Measurements from ENCODE around the gene NRDC. TPM values are rescaled to one million over a fixed set of nuclear protein-coding genes. Genes with fewer than 3 reads are reported as not detected.
"Not testable (repeated sequence)": the region's sequence is repeated elsewhere in the genome, so short reads cannot be mapped to it uniquely, and the experiment has no call there.

NRDC gene
- total and polyA plus RNA-seq, 2 donors, result 56.2 to 151 TPM

- no peak for DNase-seq (ENCODE audit: low read depth in 6 of 9, low spot score in 9 of 9)
- Histone ChIP-seq H3K4me3 (ENCODE audit: low read length in 2 of 2) (no peak overlapping the region), H3K4me1 (ENCODE audit: control insufficient read depth in 2 of 2, insufficient read depth in 2 of 2, low read length in 2 of 2) (no peaks in the 10 kb centered on the region), H3K27ac (ENCODE audit: low read depth in 1 of 2, low read length in 1 of 2) (no peak overlapping the region), H3K27me3 (ENCODE audit: control insufficient read depth in 2 of 2, insufficient read depth in 1 of 2, low read length in 1 of 2) (peaks cover under 1 to 2% of the 10 kb centered on the region in 2 donors), H3K9me3 (ENCODE audit: control insufficient read depth in 2 of 2, insufficient read depth in 1 of 2, low read length in 1 of 2) (no peaks in the 10 kb centered on the region), H3K36me3 (ENCODE audit: control insufficient read depth in 2 of 2, insufficient read depth in 2 of 2, low read length in 1 of 2) (no peaks in the 10 kb centered on the region)
- 96% methylated on average over 4 of the region's 4 CpGs for WGBS
Measured at GRCh38 chr1:51901151-51901550, 22.6 kb upstream of the NRDC start.

GRCh38 chr1:51899022-51899421 lies 20.5 kb upstream of the NRDC start:
- no peaks in the 10 kb centered on the region for H3K9me3 ChIP-seq (ENCODE audit: control insufficient read depth in 2 of 2, insufficient read depth in 1 of 2, low read length in 1 of 2)
- no peak overlapping the region for H3K27ac ChIP-seq (ENCODE audit: low read depth in 1 of 2, low read length in 1 of 2)
- no peak for DNase-seq (ENCODE audit: low read depth in 6 of 9, low spot score in 9 of 9)
- H3K27me3 ChIP-seq (ENCODE audit: control insufficient read depth in 2 of 2, insufficient read depth in 1 of 2, low read length in 1 of 2), result peaks cover 2 to 4% of the 10 kb centered on the region in 2 donors
- whole genome bisulfite sequencing, result 93% methylated on average over 10 of the region's 10 CpGs
- no peak overlapping the region for H3K4me3 ChIP-seq (ENCODE audit: low read length in 2 of 2)
- H3K4me1 ChIP-seq (ENCODE audit: control insufficient read depth in 2 of 2, insufficient read depth in 2 of 2, low read length in 2 of 2), result no peaks in the 10 kb centered on the region
- no peaks in the 10 kb centered on the region for H3K36me3 ChIP-seq (ENCODE audit: control insufficient read depth in 2 of 2, insufficient read depth in 2 of 2, low read length in 1 of 2)

GRCh38 chr1:51898090-51898734 lies 19.7 kb upstream of the NRDC start:
- WGBS, result 83% methylated on average over 6 of the region's 6 CpGs
- Histone ChIP-seq H3K9me3 (ENCODE audit: control insufficient read depth in 2 of 2, insufficient read depth in 1 of 2, low read length in 1 of 2) (no peaks in the 10 kb centered on the region), H3K4me3 (ENCODE audit: low read length in 2 of 2) (no peak overlapping the region), H3K4me1 (ENCODE audit: control insufficient read depth in 2 of 2, insufficient read depth in 2 of 2, low read length in 2 of 2) (no peaks in the 10 kb centered on the region), H3K27me3 (ENCODE audit: control insufficient read depth in 2 of 2, insufficient read depth in 1 of 2, low read length in 1 of 2) (peaks cover 2 to 4% of the 10 kb centered on the region in 2 donors), H3K36me3 (ENCODE audit: control insufficient read depth in 2 of 2, insufficient read depth in 2 of 2, low read length in 1 of 2) (no peaks in the 10 kb centered on the region), H3K27ac (ENCODE audit: low read depth in 1 of 2, low read length in 1 of 2) (no peak overlapping the region)
- no peak for DNase-seq (ENCODE audit: low read depth in 6 of 9, low spot score in 9 of 9)

GRCh38 chr1:51897699-51898031 lies 19.1 kb upstream of the NRDC start:
- DNase-seq (ENCODE audit: low read depth in 6 of 9, low spot score in 9 of 9), result no peak
- H3K27me3 ChIP-seq (ENCODE audit: control insufficient read depth in 2 of 2, insufficient read depth in 1 of 2, low read length in 1 of 2), result peaks cover 2 to 4% of the 10 kb centered on the region in 2 donors
- H3K4me1 ChIP-seq (ENCODE audit: control insufficient read depth in 2 of 2, insufficient read depth in 2 of 2, low read length in 2 of 2), result no peaks in the 10 kb centered on the region
- no peak overlapping the region for H3K27ac ChIP-seq (ENCODE audit: low read depth in 1 of 2, low read length in 1 of 2)
- no peaks in the 10 kb centered on the region for H3K36me3 ChIP-seq (ENCODE audit: control insufficient read depth in 2 of 2, insufficient read depth in 2 of 2, low read length in 1 of 2)
- no peaks in the 10 kb centered on the region for H3K9me3 ChIP-seq (ENCODE audit: control insufficient read depth in 2 of 2, insufficient read depth in 1 of 2, low read length in 1 of 2)
- H3K4me3 ChIP-seq (ENCODE audit: low read length in 2 of 2), result no peak overlapping the region

- not testable (repeated sequence) for H3K27me3 ChIP-seq (ENCODE audit: control insufficient read depth in 2 of 2, insufficient read depth in 1 of 2, low read length in 1 of 2); H3K4me1 ChIP-seq (ENCODE audit: control insufficient read depth in 2 of 2, insufficient read depth in 2 of 2, low read length in 2 of 2)
- 81% methylated on average over 2 of the region's 2 CpGs for WGBS
Measured at GRCh38 chr1:51894748-51895147, 16.2 kb upstream of the NRDC start.

GRCh38 chr1:51878308-51878615 lies 265 bp downstream of the NRDC start:
- peaks cover under 1 to 2% of the 10 kb centered on the region in 2 donors for H3K27me3 ChIP-seq (ENCODE audit: control insufficient read depth in 2 of 2, insufficient read depth in 1 of 2, low read length in 1 of 2)
- H3K4me3 ChIP-seq (ENCODE audit: low read length in 2 of 2), result peak overlapping the region; percentile 70 to 74
- peaks cover 0 to 4% of the 10 kb centered on the region in 2 donors for H3K36me3 ChIP-seq (ENCODE audit: control insufficient read depth in 2 of 2, insufficient read depth in 2 of 2, low read length in 1 of 2)
- under 1% methylated on average over 17 of the region's 17 CpGs for WGBS
- H3K4me1 ChIP-seq (ENCODE audit: control insufficient read depth in 2 of 2, insufficient read depth in 2 of 2, low read length in 2 of 2), result peaks cover 16 to 21% of the 10 kb centered on the region in 2 donors
- H3K9me3 ChIP-seq (ENCODE audit: control insufficient read depth in 2 of 2, insufficient read depth in 1 of 2, low read length in 1 of 2), result no peaks in the 10 kb centered on the region
- peak overlapping the region; percentile 88 to 97 for H3K27ac ChIP-seq (ENCODE audit: low read depth in 1 of 2, low read length in 1 of 2)
- peak in 1 of 9 donors; percentile 9 for DNase-seq (ENCODE audit: low read depth in 6 of 9, low spot score in 9 of 9)

More at GRCh38 chr1:51894748-51895147, 16.2 kb upstream of the NRDC start:
- H3K36me3 ChIP-seq (ENCODE audit: control insufficient read depth in 2 of 2, insufficient read depth in 2 of 2, low read length in 1 of 2); H3K27ac ChIP-seq (ENCODE audit: low read depth in 1 of 2, low read length in 1 of 2); DNase-seq (ENCODE audit: low read depth in 6 of 9, low spot score in 9 of 9); H3K4me3 ChIP-seq (ENCODE audit: low read length in 2 of 2); H3K9me3 ChIP-seq (ENCODE audit: control insufficient read depth in 2 of 2, insufficient read depth in 1 of 2, low read length in 1 of 2): not testable (repeated sequence)

- H3K4me1 ChIP-seq (ENCODE audit: control insufficient read depth in 2 of 2, insufficient read depth in 2 of 2, low read length in 2 of 2), result peaks cover 16 to 21% of the 10 kb centered on the region in 2 donors
Measured at GRCh38 chr1:51877434-51878307, 856 bp downstream of the NRDC start.

GRCh38 chr1:51875836-51876235 lies 2.7 kb downstream of the NRDC start:
- Histone ChIP-seq H3K4me3 (ENCODE audit: low read length in 2 of 2) (no peak overlapping the region), H3K4me1 (ENCODE audit: control insufficient read depth in 2 of 2, insufficient read depth in 2 of 2, low read length in 2 of 2) (peaks cover 16 to 21% of the 10 kb centered on the region in 2 donors), H3K36me3 (ENCODE audit: control insufficient read depth in 2 of 2, insufficient read depth in 2 of 2, low read length in 1 of 2) (peaks cover 0 to 4% of the 10 kb centered on the region in 2 donors), H3K27me3 (ENCODE audit: control insufficient read depth in 2 of 2, insufficient read depth in 1 of 2, low read length in 1 of 2) (no peaks in the 10 kb centered on the region), H3K9me3 (ENCODE audit: control insufficient read depth in 2 of 2, insufficient read depth in 1 of 2, low read length in 1 of 2) (no peaks in the 10 kb centered on the region), H3K27ac (ENCODE audit: low read depth in 1 of 2, low read length in 1 of 2) (no peak overlapping the region)
- no peak for DNase-seq (ENCODE audit: low read depth in 6 of 9, low spot score in 9 of 9)

More at GRCh38 chr1:51877434-51878307, 856 bp downstream of the NRDC start:
- WGBS, result 16% methylated on average over 21 of the region's 21 CpGs
- peak in 5 of 9 donors; percentile 11 to 38 (median 22) for DNase-seq (ENCODE audit: low read depth in 6 of 9, low spot score in 9 of 9)
- H3K4me3 ChIP-seq (ENCODE audit: low read length in 2 of 2), result peak overlapping the region; percentile 70 to 74
- H3K27ac ChIP-seq (ENCODE audit: low read depth in 1 of 2, low read length in 1 of 2), result peak overlapping the region; percentile 88 to 97
- no peaks in the 10 kb centered on the region for H3K27me3 ChIP-seq (ENCODE audit: control insufficient read depth in 2 of 2, insufficient read depth in 1 of 2, low read length in 1 of 2)
- H3K36me3 ChIP-seq (ENCODE audit: control insufficient read depth in 2 of 2, insufficient read depth in 2 of 2, low read length in 1 of 2), result peaks cover 0 to 4% of the 10 kb centered on the region in 2 donors
- no peaks in the 10 kb centered on the region for H3K9me3 ChIP-seq (ENCODE audit: control insufficient read depth in 2 of 2, insufficient read depth in 1 of 2, low read length in 1 of 2)

- no peak for DNase-seq (ENCODE audit: low read depth in 6 of 9, low spot score in 9 of 9)
Measured at GRCh38 chr1:51875291-51875772, 3.2 kb downstream of the NRDC start.

More at GRCh38 chr1:51875291-51875772, 3.2 kb downstream of the NRDC start:
- no peaks in the 10 kb centered on the region for H3K27me3 ChIP-seq (ENCODE audit: control insufficient read depth in 2 of 2, insufficient read depth in 1 of 2, low read length in 1 of 2)
- H3K36me3 ChIP-seq (ENCODE audit: control insufficient read depth in 2 of 2, insufficient read depth in 2 of 2, low read length in 1 of 2), result peaks cover 0 to 4% of the 10 kb centered on the region in 2 donors
- 68% methylated on average over 6 of the region's 6 CpGs for WGBS
- no peaks in the 10 kb centered on the region for H3K9me3 ChIP-seq (ENCODE audit: control insufficient read depth in 2 of 2, insufficient read depth in 1 of 2, low read length in 1 of 2)
- H3K27ac ChIP-seq (ENCODE audit: low read depth in 1 of 2, low read length in 1 of 2), result no peak overlapping the region
- H3K4me3 ChIP-seq (ENCODE audit: low read length in 2 of 2), result no peak overlapping the region
- H3K4me1 ChIP-seq (ENCODE audit: control insufficient read depth in 2 of 2, insufficient read depth in 2 of 2, low read length in 2 of 2), result peaks cover 16 to 21% of the 10 kb centered on the region in 2 donors
